Measurements from ENCODE around the gene ADAMTS14. TPM values are rescaled to one million over a fixed set of nuclear protein-coding genes. Genes with fewer than 3 reads are reported as not detected.

Gene ADAMTS14
- total RNA-seq, 1 experiment from 2014 or later: 1.6 TPM

DNA sequence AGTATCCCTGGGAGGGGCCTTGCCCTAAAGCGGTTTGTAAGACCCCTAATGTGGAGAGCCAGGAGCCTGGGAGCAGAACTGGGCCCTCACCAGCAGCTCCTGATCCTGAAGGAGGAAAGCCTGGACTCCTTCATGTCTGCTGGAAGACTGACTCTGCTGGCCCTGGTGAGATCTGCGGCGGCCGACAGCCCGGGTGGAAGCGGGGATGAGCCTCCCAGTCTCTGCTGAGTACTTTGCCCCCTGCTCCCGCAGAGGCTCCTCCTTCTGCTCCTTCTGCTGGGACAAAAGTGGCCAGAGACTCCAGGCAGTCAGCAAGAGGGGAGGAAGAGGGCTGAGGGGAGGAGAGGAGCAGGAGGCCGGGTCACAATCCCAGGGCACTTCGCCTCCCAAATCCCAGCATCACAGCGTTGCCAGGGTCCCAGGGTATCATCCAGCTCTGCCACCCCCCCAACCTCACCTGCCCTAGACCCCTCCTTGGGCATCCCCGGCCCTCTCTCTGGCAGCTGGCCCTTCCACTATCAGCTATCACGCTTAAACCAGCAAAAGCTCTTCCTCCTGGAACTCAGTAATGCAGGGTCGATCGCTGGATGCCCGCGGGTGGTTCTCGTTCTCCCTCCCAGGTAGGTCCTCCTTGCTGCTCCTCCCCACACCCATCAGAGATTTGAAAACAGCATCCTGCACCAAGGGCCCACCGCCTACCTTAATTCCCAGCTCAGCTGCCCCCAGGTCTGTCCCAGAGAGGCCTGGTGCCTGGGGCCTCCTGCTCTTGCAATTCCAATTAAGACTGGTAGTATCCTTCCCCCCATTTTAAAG is 105.0 kb downstream of the ADAMTS14 start:
- no CpG with 5 or more reads among the region's 18 CpGs for WGBS (ENCODE audit: extremely low coverage, insufficient read length, low lambda C conversion rate)
- Histone ChIP-seq H3K23me2 (ENCODE audit: insufficient read length, low read depth, low read length, poor library complexity, severe bottlenecking) (no peaks in the 10 kb centered on the region), H3K4ac (ENCODE audit: low read depth, low read length) (no peak overlapping the region), H2AK5ac (ENCODE audit: insufficient read length, low read length) (no peak overlapping the region), H3T11ph (ENCODE audit: low read length) (no peak overlapping the region), H3K9ac (ENCODE audit: extremely low read depth, insufficient read length, low read length) (no peak overlapping the region), H4K91ac (ENCODE audit: insufficient read length, low read depth, low read length) (no peak overlapping the region), H2AFZ (ENCODE audit: low read length) (no peak overlapping the region), H2BK20ac (ENCODE audit: low read depth, low read length, poor library complexity, severe bottlenecking) (no peak overlapping the region), H2BK12ac (ENCODE audit: insufficient read length, low read depth, low read length) (no peak overlapping the region), H3K4me1 (ENCODE audit: insufficient read depth, low read length) (no peaks in the 10 kb centered on the region), H2BK5ac (ENCODE audit: insufficient read length, low read length) (no peak overlapping the region), H4K8ac (replicated peaks; ENCODE audit: insufficient read length, low read depth, low read length) (no peak overlapping the region), H3K14ac (ENCODE audit: insufficient read depth, low read length) (no peak overlapping the region; the same call in 1 of the 2 replicates), H3K18ac (ENCODE audit: insufficient read length, low read depth, low read length) (no peak overlapping the region), H3K79me1 (ENCODE audit: insufficient read depth, low read depth, low read length, poor library complexity, severe bottlenecking) (no peaks in the 10 kb centered on the region), H4K20me1 (ENCODE audit: control insufficient read depth, insufficient read depth, insufficient read length) (peaks cover 2% of the 10 kb centered on the region), H3K27ac (ENCODE audit: insufficient read length, low read depth, low read length) (no peak overlapping the region), H3K79me2 (ENCODE audit: insufficient read depth, low read length) (no peaks in the 10 kb centered on the region), H4K5ac (ENCODE audit: insufficient read length, low read depth, low read length) (no peak overlapping the region), H3K4me2 (ENCODE audit: insufficient read depth, insufficient read length, low read length) (no peak overlapping the region), H2BK15ac (ENCODE audit: low read depth, low read length) (no peak overlapping the region), H3K23ac (ENCODE audit: insufficient read length, low read depth, low read length) (no peak overlapping the region), H3K27me3 (ENCODE audit: insufficient read depth, low read length) (no peaks in the 10 kb centered on the region), H3K56ac (ENCODE audit: insufficient read length, low read depth, low read length) (no peak overlapping the region), H3K9me3 (ENCODE audit: control insufficient read depth, low read depth, low read length) (no peaks in the 10 kb centered on the region), H2BK120ac (ENCODE audit: low read depth, low read length, poor library complexity, severe bottlenecking) (no peak overlapping the region)
- H3K4me1 Mint-ChIP-seq: peaks cover 5 to 14% of the 10 kb centered on the region in 2 experiments; a peak in 3 of 4 replicates
- no peaks in the 10 kb centered on the region; a peak in 2 of 7 replicates for H3K36me3 Mint-ChIP-seq (ENCODE audit: insufficient read depth in 1 of 3, low read depth in 3 of 3)
- H3K9me3 Mint-ChIP-seq: no peaks in the 10 kb centered on the region
- TF ChIP-seq, protein P1, sequence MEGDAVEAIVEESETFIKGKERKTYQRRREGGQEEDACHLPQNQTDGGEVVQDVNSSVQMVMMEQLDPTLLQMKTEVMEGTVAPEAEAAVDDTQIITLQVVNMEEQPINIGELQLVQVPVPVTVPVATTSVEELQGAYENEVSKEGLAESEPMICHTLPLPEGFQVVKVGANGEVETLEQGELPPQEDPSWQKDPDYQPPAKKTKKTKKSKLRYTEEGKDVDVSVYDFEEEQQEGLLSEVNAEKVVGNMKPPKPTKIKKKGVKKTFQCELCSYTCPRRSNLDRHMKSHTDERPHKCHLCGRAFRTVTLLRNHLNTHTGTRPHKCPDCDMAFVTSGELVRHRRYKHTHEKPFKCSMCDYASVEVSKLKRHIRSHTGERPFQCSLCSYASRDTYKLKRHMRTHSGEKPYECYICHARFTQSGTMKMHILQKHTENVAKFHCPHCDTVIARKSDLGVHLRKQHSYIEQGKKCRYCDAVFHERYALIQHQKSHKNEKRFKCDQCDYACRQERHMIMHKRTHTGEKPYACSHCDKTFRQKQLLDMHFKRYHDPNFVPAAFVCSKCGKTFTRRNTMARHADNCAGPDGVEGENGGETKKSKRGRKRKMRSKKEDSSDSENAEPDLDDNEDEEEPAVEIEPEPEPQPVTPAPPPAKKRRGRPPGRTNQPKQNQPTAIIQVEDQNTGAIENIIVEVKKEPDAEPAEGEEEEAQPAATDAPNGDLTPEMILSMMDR (conservative IDR thresholded peaks at IDR 0.05): no peak
- peak; percentile 19 for DNase-seq
- no peaks in the 10 kb centered on the region; the same call in 1 of the 2 replicates for H3K27me3 Mint-ChIP-seq (ENCODE audit: low read depth)
- no peak overlapping the region for H3K4me3 Mint-ChIP-seq
- H3K27ac Mint-ChIP-seq: no peak overlapping the region
